HEK293T (cell line): ENCODE measurements around the gene MRPL23.

Source experiments
- FOXK2 ChIP-seq: fragments of 450-650 bp; IDR thresholded peaks from 2 replicates; pipeline ENCODE4 v1.6.1; 2016; ENCODE audit warnings: mild to moderate bottlenecking
- SUZ12 ChIP-seq: fragments of 450-650 bp; IDR thresholded peaks from 2 replicates; pipeline ENCODE4 v1.6.1; 2016; ENCODE audit warnings: mild to moderate bottlenecking
- ZNF384 ChIP-seq: fragments of 450-650 bp; IDR thresholded peaks from 2 replicates; pipeline ENCODE4 v1.6.1; 2016

DNA sequence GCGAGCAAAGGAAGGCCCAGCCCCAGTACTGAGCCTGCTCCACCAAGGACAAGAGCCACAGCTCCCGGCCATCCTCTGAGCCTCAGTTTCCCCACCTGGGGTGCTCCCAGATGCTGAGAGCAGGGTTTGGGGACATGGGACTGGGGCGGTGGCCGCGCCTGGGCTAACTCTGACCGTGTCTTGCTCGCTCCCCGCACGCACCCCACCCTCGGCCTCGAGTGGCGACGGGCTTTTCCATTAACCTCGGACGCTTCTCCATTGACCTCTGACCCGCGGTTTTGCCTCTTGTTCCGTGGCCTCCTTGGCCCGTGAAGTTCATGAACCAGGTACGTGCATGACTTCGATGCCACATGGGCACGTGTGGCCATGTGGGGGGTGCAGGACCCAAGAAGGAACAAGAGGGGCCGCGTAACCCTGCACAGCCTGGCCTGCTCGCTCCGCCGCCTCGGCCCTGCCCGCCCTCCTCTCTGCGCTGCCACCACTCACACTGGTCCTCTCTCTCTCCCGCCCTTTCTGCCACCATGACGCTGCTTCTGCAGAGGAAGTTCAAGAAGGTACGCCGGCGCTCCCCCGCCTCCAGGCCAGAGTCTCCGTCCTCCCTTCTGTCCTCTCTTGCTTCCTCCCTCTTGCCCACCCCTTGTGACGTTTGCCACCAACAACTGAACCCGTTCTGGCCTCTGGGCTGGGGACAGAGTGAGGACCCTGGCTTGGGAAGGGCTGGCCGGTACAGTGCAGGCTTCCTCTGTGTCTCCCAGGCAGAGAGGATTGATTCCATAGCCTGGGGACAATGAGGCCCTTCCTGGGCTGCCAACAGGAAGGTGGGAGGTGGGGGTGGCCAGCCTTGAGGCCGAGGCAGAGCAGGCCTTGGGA is 20.7 kb upstream of the MRPL23 start:
- TF ChIP-seq FOXK2 (no peak), SUZ12 (no peak), ZNF384 (no peak)
